ENCODE results near the gene NAA16.

NAA16 gene

DNA sequence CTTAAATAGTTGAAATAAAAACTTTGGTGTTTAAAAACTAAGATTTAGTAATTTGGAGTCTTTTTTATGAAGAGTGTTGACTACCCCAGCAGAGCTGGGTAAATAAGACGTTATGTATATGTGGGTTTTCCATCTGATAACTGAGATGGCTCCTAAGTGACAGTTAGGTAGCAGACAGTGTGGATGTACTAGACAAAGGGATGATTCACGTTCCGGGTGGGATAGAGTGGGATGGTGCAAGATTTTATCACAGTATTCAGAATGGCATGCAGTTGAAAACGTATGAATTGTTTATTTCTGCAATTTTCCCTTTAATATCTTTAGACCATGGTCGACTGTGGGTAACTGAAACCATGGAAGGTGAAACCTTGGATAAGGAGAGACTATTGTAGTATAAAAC lies 50.4 kb downstream of the NAA16 start:
- peaks cover 65% of the 10 kb centered on the region for H3K4me1 Mint-ChIP-seq (ENCODE audit: low read depth)
- peak overlapping the region; percentile 36 for H3K27ac Mint-ChIP-seq
- no peaks in the 10 kb centered on the region for H3K27me3 Mint-ChIP-seq
- H3K9me3 Mint-ChIP-seq (ENCODE audit: low read depth) = no peaks in the 10 kb centered on the region
- H3K36me3 Mint-ChIP-seq = peaks cover 23% of the 10 kb centered on the region
- no peak overlapping the region for H3K4me3 Mint-ChIP-seq

DNA sequence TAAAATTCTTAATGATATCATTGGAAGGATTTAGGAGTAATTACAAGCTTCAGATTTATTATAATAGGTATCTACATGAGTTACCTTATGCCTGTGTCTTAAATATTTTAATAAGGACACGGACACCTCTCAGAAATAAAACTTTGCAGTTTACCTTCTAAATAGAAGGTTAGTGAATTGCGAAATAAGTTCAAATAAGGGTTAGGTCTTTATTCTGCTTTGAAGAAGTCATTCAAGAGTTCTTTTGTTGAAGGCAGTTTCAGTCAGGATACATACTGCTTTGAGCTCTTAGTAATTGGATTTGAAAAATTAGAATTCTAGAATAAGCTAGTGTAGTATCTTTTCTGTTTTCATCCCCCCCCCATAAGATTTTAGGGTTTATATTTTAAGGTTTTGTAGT lies 53.0 kb downstream of the NAA16 start:
- Mint-ChIP-seq H3K9me3 (ENCODE audit: low read depth) (no peaks in the 10 kb centered on the region), H3K27me3 (no peaks in the 10 kb centered on the region), H3K4me1 (ENCODE audit: low read depth) (peaks cover 41% of the 10 kb centered on the region), H3K27ac (peak overlapping the region; percentile 61), H3K36me3 (peaks cover 26% of the 10 kb centered on the region), H3K4me3 (no peak overlapping the region)

DNA sequence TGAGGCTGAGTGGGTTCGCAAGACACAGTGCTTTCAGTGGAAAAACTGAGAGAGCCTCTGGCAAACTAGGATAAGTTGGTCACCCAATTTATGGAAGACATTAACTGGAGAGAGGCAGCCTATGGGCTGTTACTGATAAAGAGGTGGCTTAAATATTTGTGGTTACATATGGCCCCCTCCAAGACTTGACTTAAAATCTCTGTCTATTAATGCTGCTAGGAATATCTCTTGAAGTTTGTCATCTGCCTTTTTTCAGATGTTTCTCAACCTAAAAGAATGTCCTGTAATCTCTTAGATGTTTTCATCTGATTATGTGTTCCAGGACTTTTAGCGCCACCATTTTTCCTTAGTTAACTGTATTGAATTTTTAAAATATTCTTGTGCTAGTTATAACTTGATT lies 54.6 kb downstream of the NAA16 start:
- no peaks in the 10 kb centered on the region for H3K27me3 Mint-ChIP-seq
- H3K4me1 Mint-ChIP-seq (ENCODE audit: low read depth) = peaks cover 33% of the 10 kb centered on the region
- no peak overlapping the region for H3K4me3 Mint-ChIP-seq
- no peaks in the 10 kb centered on the region for H3K9me3 Mint-ChIP-seq (ENCODE audit: low read depth)
- H3K27ac Mint-ChIP-seq = no peak overlapping the region
- peaks cover 30% of the 10 kb centered on the region for H3K36me3 Mint-ChIP-seq

DNA sequence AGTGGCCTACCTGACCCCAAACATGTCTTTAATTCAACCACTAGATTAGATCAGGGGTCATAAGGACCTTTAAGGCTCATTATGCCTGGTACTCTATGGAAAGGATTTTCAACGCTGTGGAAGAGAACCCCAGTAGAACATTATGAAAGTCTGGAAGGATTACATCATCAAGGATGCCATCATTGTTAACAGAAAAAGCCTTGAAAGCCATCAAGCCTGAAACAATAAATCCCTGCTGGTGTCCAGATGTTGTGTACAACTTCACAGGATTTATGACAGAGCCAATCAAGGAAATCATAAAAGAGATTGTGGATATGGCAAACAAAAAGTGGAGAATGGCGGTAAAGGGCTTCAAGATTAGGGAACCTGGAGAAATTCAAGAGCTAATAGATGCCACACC lies 59.7 kb downstream of the NAA16 start:
- H3K9me3 Mint-ChIP-seq (ENCODE audit: low read depth) = no peaks in the 10 kb centered on the region
- no peaks in the 10 kb centered on the region for H3K27me3 Mint-ChIP-seq

DNA sequence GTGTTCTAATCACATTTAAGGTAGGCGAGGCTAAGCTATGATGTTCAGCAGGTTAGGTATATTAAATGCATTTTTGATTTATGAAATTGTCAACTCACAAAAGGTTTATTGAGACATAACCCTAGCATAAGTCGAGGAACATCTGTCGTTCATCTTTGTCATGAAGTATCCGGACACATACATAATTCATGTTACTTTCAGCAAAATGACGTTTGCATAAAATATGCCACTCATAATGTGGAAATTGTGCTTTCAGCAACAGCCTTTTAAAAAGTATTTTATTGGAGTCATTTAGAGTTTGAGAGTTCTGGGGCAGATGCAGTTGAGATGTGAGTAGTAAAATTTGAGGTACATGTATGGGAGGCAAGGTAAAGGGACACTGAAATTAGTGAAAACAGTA lies 66.4 kb downstream of the NAA16 start:
- no peaks in the 10 kb centered on the region for H3K9me3 Mint-ChIP-seq (ENCODE audit: low read depth)
- H3K4me1 Mint-ChIP-seq (ENCODE audit: low read depth) = peaks cover 22% of the 10 kb centered on the region
- no peak overlapping the region for H3K27ac Mint-ChIP-seq
- H3K36me3 Mint-ChIP-seq = peaks cover 3% of the 10 kb centered on the region
- H3K27me3 Mint-ChIP-seq = no peaks in the 10 kb centered on the region
- H3K4me3 Mint-ChIP-seq = no peak overlapping the region

More for the DNA sequence above, 59.7 kb downstream of the NAA16 start:
- H3K4me3 Mint-ChIP-seq = no peak overlapping the region
- peak overlapping the region; percentile 58 for H3K27ac Mint-ChIP-seq
- peaks cover 15% of the 10 kb centered on the region for H3K4me1 Mint-ChIP-seq (ENCODE audit: low read depth)
- peaks cover 30% of the 10 kb centered on the region for H3K36me3 Mint-ChIP-seq

DNA sequence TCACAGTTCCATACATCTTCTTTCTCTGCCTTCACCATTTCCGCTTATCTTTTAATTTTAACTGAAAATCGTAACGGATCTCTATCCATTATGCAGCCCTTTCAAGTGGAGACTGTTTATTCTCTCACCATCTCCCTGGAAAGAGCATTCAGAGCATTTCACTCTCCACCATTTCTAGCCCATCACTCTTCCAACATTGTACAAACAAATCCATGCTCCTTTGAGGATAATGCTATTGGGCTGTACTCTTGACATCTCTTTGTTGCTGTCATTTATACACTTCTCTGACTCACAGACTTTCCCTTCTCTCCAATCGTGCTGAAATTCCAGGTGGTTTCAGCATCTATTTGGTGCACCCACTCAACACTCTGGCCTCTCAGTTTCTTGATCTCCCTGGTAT lies 71.4 kb downstream of the NAA16 start:
- peaks cover 22% of the 10 kb centered on the region for H3K4me1 Mint-ChIP-seq (ENCODE audit: low read depth)
- no peaks in the 10 kb centered on the region for H3K9me3 Mint-ChIP-seq (ENCODE audit: low read depth)
- no peaks in the 10 kb centered on the region for H3K27me3 Mint-ChIP-seq
- H3K4me3 Mint-ChIP-seq = no peak overlapping the region
- H3K27ac Mint-ChIP-seq = no peak overlapping the region
- H3K36me3 Mint-ChIP-seq = no peaks in the 10 kb centered on the region

DNA sequence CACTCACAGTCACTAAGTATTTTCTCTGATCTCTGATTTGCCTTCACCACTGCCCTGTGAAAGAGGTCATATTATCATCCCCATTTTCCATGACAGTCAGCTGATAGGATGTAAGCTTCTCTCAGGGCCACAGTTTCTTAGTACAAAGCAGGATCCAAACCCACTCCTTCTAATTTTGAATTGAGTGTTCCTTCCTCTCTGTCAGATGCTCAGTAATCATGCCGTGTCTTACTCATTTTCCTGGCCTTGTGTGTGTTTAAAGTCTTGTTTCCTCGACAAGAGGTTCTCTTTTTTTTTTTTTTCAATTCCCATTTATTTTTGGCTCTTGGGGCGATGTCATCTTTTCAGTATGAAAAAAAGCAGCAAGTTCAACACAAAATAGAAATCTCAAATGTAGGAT lies 72.3 kb downstream of the NAA16 start:
- H3K36me3 Mint-ChIP-seq = no peaks in the 10 kb centered on the region
- H3K27me3 Mint-ChIP-seq = no peaks in the 10 kb centered on the region
- peaks cover 22% of the 10 kb centered on the region for H3K4me1 Mint-ChIP-seq (ENCODE audit: low read depth)
- H3K27ac Mint-ChIP-seq = no peak overlapping the region
- H3K4me3 Mint-ChIP-seq = no peak overlapping the region
- H3K9me3 Mint-ChIP-seq (ENCODE audit: low read depth) = no peaks in the 10 kb centered on the region

DNA sequence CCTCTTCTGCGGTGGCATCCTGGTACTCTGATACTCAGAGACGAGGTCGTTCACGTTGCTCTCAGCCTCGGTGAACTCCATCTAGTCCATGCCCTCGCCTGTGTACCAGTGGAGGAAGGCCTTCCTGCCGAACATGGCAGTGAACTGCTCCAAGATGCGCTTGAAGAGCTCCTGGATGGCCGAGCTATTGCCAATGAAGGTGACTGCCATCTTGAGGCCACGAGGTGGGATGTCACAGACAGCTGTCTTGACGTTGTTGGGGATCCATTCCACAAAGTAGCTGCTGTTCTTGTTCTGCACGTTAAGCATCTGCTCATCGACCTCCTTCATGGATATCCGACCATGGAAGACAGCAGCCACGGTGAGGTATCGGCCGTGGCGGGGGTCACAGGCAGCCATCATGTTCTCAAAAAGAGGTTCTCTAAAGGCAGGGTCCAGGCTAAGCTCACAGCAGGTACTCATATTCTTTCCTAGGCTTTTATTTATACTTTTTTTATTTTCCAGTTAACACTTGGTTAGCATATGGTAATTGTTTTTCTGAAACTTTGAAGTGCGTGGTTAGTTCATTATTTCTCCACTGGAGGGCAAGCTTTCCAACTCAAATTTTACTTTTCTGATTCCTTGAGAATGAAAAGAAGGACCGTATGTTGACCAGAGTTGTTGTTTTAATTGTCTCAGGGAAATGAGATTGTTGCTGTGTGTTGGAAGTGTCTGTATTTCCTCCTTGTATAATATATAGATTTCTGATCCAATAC lies 73.9 kb downstream of the NAA16 start:
- Mint-ChIP-seq H3K9me3 (ENCODE audit: low read depth) (no peaks in the 10 kb centered on the region), H3K27ac (no peak overlapping the region), H3K36me3 (no peaks in the 10 kb centered on the region), H3K4me1 (ENCODE audit: low read depth) (peaks cover 20% of the 10 kb centered on the region), H3K27me3 (no peaks in the 10 kb centered on the region), H3K4me3 (no peak overlapping the region)

DNA sequence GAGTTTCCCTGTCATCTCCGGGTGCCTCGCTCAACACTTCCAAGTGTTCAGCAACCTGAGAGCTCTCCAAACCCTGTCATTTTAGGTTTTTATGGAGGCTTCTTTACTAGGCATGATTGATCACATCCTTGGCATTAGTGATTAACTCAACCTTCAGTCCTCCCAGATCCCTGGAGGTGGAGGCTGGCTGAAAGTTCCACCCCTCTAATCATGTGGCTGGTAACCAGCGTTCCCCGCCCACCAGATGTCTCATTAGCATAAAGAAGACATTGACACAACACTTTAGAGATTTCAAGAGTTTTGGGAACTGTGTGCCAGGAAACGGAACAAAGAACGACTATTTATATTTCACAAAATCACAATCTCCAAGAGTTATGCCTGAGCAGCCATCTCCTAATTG lies 75.1 kb downstream of the NAA16 start:
- Mint-ChIP-seq H3K27ac (no peak overlapping the region), H3K27me3 (no peaks in the 10 kb centered on the region), H3K9me3 (ENCODE audit: low read depth) (no peaks in the 10 kb centered on the region), H3K36me3 (no peaks in the 10 kb centered on the region), H3K4me3 (no peak overlapping the region), H3K4me1 (ENCODE audit: low read depth) (peaks cover 9% of the 10 kb centered on the region)

DNA sequence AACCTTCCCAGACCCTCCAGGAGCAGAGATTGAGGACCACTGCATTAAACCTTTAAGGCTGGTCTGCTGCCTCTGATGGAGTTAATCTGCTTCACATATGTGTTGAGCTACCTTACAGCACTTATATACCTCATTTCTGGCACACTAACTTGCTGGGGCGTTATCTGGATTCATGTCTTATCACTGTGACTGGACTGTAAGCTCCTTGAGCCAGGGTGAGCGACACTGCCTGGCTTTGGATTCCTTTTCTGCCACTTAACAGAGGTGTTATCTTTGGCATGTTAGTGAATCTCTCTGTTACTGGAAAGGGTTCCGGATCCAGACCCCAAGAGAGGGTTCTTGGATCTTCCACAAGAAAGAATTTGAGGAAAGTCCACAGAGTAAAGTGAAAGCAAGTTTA lies 76.5 kb downstream of the NAA16 start:
- H3K27ac Mint-ChIP-seq = no peak overlapping the region
- no peaks in the 10 kb centered on the region for H3K9me3 Mint-ChIP-seq (ENCODE audit: low read depth)
- no peaks in the 10 kb centered on the region for H3K27me3 Mint-ChIP-seq
- H3K4me3 Mint-ChIP-seq = no peak overlapping the region
- H3K36me3 Mint-ChIP-seq = no peaks in the 10 kb centered on the region
- H3K4me1 Mint-ChIP-seq (ENCODE audit: low read depth) = peaks cover 4% of the 10 kb centered on the region

DNA sequence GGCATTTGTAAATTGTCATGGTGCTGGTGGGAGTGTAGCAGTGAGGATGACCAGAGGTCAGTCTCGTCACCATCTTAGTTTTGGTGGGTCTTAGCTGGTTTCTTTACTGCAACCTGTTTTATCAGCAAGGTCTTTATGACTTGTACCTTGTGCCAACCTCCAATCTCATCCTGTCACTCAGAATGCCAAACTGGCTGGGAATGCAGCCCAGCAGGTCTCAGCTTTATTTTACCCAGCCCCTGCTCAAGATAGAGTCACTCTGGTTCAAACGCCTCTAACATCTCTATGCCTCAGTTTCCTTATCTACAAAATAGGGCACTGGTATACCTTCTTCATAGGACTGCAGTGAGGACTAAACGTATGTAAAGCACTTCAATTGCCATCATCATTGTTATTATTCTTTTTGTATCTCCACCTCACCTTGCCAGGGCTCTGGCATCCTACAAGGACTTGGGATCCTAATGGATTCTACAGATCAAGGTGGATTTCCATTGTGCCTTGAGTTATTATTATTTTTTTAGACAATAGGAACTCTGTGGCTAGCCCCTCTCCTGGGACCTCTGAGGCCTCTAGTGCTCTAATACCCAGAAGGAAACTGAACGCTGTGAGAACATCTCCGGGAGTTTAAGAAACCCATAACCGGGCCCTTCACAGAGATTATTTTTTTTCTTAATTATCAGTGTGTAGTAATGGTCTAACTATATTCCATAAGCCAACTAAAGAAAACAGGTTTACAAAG lies 77.2 kb downstream of the NAA16 start:
- H3K36me3 Mint-ChIP-seq = no peaks in the 10 kb centered on the region
- H3K27ac Mint-ChIP-seq = no peak overlapping the region
- no peaks in the 10 kb centered on the region for H3K27me3 Mint-ChIP-seq
- no peak overlapping the region for H3K4me3 Mint-ChIP-seq
- peaks cover 4% of the 10 kb centered on the region for H3K4me1 Mint-ChIP-seq (ENCODE audit: low read depth)
- no peaks in the 10 kb centered on the region for H3K9me3 Mint-ChIP-seq (ENCODE audit: low read depth)

DNA sequence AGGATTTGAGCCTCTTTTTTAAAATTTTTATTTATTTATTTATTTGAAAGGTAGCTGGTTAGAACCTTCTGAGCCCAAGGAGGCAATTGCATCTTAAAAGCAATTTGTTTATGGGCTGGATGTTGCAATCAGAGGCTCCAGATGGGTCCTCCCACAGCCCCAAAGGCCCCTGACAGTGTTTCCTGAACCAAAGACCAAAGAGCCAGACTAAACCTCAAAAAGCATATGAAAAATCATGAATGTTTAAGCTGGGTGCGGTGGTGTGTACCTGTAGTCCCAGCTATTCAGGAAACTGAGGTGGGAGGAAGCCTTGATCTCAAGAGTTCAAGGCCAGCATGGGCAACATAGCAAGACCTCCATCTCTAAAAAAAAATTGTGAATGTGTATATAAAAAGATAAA lies 78.5 kb downstream of the NAA16 start:
- no peaks in the 10 kb centered on the region for H3K9me3 Mint-ChIP-seq (ENCODE audit: low read depth)
- H3K36me3 Mint-ChIP-seq = no peaks in the 10 kb centered on the region

DNA sequence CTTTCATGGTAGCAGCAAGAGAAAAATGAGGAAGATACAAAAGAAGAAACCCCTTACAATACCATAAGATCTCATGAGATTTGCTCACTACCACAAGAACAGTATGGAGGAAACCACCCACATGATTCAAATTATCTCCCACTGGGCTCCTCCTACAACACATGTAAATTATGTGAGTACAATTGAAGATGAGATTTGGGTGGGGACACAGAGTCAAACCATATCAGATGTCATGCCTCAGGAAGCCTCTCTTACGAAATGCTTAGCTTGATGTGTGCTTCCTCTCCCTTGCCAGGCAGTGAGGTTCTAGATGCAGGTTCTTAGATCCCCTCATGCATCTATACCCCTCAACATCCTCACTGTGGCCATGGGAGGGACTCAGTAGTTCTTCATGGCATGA lies 83.1 kb downstream of the NAA16 start:
- H3K4me3 Mint-ChIP-seq = no peak overlapping the region
- H3K27ac Mint-ChIP-seq = no peak overlapping the region
- H3K36me3 Mint-ChIP-seq = no peaks in the 10 kb centered on the region
- peaks cover 2% of the 10 kb centered on the region for H3K4me1 Mint-ChIP-seq (ENCODE audit: low read depth)
- H3K27me3 Mint-ChIP-seq = no peaks in the 10 kb centered on the region
- H3K9me3 Mint-ChIP-seq (ENCODE audit: low read depth) = no peaks in the 10 kb centered on the region

More for the DNA sequence above, 78.5 kb downstream of the NAA16 start:
- Mint-ChIP-seq H3K4me1 (ENCODE audit: low read depth) (peaks cover 4% of the 10 kb centered on the region), H3K27me3 (no peaks in the 10 kb centered on the region), H3K4me3 (no peak overlapping the region), H3K27ac (no peak overlapping the region)

DNA sequence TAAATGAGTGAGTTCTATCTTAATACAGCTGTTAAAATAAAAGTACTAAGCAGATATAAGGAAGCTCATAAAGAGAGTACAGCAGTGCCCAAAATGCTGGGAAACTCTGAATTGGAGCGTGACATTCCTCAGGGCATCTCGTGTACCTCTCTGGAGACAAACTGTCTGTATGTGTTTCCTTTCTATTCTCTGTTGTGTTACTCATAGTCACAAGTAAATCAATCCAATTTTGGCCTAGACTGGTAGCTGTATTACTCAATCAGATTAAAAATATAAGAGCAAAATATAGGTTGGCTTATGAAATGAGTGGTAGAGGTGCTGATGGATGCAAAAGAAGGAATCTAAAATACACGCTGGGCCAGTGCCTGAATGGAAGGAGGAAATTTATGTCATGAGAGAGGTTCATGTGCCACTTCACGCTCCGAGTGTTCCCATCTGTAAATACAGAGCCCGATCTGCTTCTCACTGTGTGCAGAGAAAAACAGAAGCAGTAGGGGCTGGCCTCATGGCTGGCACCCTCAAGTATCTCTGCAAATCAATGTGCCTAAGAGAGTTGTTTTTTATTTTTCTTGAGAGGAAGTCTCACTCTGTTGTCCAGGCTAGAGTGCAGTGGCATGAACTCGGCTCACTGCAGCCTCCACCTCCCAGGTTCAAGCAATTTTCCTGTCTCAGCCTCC lies 87.6 kb downstream of the NAA16 start:
- Mint-ChIP-seq H3K4me1 (ENCODE audit: low read depth) (no peaks in the 10 kb centered on the region), H3K27me3 (no peaks in the 10 kb centered on the region), H3K36me3 (no peaks in the 10 kb centered on the region), H3K27ac (no peak overlapping the region), H3K4me3 (no peak overlapping the region), H3K9me3 (ENCODE audit: low read depth) (no peaks in the 10 kb centered on the region)

DNA sequence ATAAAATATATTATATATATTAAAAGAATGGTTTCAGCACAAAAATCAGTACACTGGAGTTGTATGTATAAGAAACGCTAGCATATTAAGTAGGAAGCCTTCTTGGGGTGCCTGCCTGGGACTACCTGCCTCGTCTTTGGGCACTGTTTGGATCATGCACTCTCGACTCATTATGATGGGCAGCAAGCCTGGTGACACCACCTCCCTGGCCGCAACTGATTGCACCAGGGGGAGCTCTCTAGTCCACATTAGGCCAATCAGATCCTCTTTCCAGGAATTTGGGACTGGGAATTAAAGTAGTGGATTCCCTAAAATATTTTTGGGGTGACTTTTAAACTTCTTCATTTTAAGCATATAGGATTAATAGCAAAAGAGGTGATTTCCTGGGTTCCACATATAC lies 90.3 kb downstream of the NAA16 start:
- H3K4me1 Mint-ChIP-seq (ENCODE audit: low read depth) = no peaks in the 10 kb centered on the region
- H3K27me3 Mint-ChIP-seq = no peaks in the 10 kb centered on the region
- H3K9me3 Mint-ChIP-seq (ENCODE audit: low read depth) = no peaks in the 10 kb centered on the region
- H3K4me3 Mint-ChIP-seq = no peak overlapping the region
- H3K27ac Mint-ChIP-seq = no peak overlapping the region
- no peaks in the 10 kb centered on the region for H3K36me3 Mint-ChIP-seq

All from activated naive CD8-positive, alpha-beta T cell (primary cell).